ENCODE data around the gene NFIX.
"Not testable (repeated sequence)": the region's sequence is repeated elsewhere in the genome, so short reads cannot be mapped to it uniquely, and the experiment has no call there.

NFIX gene

DNA sequence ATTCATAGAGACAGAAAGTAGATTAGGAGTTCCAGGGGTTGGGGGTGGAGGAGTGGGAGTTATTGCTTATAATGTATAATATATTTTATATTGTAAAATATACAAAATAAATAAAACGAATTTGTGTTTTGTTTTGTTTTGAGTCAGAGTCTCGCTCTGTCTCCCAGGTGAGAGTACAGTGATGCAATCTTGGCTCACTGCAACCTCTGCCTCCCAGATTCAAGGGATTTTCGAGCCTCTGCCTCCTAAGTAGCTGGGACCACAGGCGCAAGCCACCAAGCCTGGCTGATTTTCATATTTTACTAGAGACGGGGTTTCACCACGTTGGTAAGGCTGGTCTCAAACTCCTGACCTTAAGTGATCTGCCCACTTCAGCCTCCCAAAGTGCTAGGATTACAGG, 35.8 kb upstream of the NFIX start:
- no peak for DNase-seq

DNA sequence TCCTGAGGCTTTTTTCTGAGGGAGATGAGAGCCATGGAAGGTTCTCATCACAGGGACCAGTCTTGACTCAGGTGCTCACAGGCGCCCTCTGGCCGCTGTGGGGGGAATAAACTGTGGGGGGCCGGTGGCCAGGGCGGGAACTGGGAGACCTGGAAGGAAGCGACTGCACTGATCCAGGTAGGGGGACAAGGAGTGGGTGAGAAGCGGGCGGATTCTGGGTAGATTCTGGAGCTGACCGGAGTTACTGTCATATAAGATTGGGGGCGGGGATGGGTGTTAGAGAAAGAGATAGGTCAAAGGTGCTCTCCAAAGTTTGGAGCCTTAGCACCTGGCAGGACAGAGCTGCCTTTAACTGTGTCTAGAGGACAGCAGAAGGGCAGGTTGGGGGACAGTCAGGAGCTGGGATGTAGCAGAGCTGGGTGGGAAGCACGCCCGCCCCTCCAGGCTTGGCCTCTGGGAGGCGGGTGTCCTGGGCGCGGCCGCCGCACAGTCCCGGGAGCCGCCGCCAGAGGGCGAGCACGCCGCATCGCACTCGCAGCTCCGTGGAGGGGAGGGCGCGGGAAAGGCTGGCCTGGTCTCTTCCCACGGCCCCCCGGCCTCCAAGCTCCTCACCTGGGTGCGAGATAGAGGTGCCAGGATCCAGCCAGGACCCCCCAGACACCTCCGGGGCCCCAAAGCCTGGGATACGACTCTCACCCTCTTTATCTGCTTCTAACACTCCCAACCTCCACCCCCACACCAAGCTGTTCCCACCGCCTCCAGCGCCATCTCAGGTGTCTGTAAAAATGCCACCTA, 30.1 kb upstream of the NFIX start:
- peak; percentile 90 for DNase-seq

DNA sequence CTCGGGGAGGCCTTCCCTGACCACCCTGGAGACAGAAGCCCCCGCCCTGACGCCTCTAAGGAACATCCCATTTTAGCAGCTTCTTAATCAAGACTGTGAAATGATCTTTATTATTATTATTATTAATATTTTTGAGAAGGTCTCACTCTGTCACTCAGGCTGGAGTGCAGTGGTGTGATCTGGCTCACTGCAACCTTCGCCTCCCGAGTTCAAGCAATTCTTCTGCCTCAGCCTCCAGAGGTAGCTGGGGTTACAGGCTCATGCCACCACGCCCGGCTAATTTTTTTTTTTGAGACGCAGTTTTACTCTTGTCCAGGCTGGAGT, 29.5 kb upstream of the NFIX start:
- no peak for DNase-seq

DNA sequence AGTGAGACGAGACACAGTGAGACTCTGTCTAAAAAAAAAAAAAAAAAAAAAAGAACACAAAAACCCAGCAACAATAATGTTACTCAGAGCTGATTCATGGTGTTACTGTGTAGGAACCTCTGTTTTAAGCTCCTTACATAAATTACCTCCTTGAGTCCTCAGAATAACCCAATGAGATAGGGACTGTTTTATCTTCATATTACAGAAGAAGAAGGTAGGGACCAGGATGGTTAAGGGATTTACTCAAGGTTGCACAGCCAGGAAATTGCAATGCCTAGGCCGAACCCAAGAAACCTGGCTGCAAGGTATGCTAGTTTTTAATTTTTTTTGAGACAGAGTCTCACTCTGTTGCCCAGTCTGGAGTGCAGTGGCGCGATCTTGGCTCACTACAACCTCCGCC, 27.4 kb upstream of the NFIX start:
- DNase-seq: no peak

DNA sequence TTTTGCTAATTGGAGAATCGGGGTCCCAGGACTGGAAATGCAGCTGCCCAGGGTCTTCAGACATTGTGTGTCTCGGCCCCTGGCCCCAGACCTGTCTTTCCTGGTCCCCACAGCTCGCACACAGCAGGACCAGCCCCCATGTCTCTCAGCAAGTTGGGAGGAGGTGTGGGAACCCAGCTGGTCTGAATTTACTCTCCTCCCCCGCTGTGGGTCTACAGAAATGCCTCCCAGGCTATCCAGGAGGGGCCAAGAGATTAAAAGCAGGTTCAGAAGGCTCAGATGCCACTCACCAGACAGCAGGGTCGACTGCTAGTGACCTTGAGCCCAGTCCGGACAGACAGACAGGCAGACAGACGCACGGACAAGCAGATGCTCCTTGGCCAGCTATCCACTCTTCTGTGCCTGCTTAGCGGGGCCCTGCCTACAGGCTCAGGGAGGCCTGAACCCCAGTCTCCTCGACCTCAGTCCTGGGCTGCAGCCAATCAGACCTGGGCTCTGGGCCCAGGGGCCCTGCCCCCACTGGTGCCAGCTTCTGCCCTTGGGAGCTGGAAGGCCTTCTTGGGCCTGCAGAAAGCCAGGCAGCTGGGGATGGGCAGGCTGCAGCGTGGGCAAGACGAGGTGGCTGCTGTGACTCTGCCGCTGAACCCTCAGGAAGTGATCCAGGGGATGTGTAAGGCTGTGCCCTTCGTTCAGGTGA, 25.8 kb upstream of the NFIX start, which contains the start of gene DAND5:
TSS of gene DAND5 (plus strand) at position 285 of the 697 bp plus-strand sequence. CDS start at position 370, 85 bp downstream.
- no peak for DNase-seq

DNA sequence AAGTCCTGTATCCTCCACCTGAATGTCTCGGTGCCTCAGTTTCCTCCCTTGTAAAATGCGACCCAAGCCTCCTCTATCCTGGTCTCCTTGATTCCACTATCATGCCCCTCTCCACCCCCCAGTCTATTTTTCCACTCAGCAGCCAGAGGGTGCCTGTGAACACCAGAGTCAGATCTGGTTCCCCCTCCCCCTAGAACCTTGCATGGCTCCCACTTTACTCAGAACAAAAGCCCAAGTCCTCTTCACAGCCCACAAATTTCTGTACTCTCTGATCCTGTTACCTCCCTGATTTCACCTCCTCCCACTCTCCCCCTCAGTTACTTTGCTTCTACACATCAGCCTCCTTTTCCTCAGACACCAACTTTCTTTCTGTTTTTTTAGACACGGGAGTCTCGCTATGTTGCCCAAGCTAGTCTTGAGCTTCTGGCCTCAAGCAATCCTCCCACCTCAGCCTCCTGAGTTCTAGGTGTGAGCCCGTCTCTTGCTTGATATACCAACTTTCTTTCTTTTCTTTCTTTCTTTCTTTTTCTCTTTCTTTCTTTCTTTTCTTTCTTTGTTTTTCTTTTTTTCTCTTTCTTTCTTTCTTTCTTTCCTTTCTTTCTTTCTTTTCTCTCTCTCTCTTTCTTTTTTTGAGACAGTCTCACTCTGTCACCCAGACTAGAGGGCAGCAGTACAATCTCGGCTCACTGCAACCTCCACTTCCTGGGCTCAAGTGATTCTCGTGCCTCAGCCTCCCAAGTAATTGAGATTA, 25.0 kb upstream of the NFIX start:
- no peak for DNase-seq

DNA sequence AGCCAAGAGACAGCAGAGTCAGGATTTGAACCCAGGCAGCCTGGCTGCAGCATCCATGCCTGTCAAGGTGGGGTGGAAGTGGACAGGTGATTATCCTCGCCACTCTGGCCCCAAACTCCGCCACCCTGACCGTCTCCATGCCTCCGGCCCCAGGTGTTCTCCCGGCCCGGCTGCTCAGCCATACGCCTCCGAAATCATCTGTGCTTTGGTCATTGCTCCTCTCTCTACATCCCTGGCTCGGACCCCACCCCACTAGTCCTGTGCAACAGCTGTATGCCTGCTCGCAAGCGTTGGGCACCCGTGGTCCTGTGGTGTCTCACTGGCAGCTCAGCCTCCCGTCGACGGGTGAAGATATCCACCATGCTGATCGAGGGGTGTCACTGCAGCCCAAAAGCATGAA, 22.0 kb upstream of the NFIX start:
- no peak for DNase-seq

DNA sequence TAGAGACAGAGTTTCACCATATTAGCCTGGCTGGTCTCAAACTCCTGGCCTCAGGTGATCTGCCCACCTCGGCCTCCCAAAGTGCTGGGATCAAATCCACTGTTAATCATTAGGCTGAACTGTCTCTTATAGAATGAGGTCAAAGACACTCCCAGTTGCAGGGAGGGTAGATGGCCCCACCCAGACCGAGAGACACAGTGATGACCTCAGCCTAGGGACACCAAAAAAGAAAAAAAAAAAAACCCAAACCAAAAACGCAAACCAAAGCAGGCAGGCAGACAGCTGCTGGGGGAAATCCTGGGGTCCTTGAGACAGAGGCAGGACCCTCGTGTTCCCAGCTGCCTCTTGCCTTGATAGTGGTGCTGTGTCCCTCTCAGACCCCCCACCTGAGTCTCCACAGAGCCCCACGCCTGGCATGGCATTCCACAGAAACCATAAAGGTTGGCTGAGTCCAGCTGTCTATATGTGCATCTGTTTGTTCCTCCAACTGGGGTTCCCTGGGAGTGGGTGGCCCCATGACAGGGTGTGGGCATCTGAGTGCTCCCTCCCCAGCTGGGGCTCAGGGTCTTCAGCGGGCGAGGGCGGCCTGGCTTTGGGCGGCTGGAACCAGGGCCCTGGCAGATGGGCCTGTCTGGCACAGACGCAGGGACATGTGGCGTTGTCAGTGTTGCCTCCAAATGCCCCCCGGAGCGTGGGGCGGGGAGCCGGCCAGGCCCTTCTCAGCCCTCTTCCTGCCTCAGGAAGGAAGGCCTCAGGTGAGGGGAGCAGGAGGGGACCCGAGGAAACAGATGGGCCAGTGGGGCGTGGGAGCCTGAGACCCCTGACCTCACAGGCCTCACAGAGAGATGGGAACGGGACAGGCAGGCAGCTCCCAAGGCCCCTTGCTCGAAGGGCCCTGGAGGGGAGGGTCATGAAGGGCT, 20.7 kb upstream of the NFIX start:
- DNase-seq: no peak

DNA sequence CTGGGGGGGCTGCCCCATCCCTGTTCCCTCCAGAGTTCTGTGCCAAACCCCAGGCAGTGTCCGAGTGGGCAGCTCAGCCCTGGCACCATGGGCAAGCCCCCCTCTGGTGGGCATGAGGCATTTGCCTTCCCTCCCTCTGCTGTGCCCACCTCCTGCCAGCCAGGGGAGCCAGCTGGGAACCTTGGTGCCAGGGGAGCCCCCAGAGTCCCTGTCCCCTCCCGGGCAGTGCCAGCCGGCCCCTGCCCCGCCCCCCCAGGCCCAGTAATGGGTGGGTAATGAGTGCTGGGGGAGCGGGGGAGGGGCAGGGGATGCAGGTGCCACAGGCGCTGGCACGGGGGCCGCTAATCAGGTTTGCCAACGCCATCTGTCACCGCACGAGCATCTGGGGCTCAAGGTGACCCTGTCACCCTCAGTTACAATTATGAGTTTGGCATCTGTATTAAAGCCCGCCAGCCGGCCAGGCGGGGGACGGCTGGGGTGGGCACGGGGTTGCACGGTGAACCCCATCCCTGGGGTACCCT, 20.0 kb upstream of the NFIX start:
- no peak for DNase-seq

DNA sequence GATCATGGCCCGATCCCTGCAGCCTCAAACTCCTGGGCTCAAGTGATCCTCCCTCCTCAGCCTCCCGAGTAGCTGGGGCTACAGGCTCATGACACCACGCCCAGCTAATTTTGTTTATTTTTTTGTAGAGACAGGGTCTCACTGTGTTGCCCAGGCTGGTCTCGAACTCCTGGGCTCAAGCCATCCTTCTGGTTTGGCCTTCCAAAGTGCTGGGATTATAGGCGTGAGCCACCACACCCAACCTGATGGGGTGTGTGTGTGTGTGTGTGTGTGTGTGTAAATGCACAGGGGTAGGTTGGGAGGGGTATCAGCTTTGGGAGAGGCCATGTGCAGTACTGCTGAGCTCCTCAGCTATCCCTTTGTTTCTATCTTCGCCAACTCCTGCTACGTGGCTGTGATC, 19.2 kb upstream of the NFIX start:
- not testable (repeated sequence) for DNase-seq

DNA sequence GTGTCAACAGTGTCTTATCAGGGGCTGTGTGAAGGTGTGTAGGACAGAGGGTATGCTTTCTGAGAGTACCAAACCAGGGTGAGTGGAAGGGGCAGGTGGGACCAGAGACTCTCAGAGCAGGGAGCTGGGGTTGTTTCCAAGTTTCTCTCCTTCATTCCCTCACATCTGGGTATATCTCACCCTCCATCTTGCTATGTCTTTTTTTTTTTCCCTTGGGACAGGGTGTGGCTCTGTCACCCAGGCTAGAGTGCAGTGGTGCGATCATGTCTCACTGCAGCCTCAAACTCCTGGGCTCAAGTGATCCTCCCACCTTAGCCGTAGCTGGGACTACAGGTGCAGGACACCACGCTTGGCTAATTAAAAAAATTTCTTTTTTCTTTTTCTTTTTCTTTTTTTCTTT, 15.3 kb upstream of the NFIX start:
- DNase-seq: no peak

DNA sequence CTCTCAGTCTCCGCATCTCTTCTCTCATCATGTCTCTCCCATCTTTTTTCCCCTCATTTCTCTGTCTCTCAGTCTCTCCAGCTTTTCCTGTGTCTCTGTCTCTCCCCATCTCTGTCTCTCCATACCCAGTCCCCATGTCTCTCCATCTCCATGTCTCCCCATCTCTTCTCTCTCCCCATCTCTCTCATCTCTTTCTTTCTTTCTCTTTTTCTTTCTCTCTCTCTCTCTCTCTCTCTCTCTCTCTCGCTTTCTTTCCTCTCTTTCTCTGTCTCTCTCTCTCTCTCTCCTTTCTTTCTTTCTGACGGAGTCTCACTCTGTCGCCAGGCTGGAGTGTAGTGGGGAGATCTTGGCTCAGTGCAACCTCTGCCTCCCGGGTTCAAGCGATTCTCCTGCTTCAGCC, 12.6 kb upstream of the NFIX start:
- DNase-seq: no peak

DNA sequence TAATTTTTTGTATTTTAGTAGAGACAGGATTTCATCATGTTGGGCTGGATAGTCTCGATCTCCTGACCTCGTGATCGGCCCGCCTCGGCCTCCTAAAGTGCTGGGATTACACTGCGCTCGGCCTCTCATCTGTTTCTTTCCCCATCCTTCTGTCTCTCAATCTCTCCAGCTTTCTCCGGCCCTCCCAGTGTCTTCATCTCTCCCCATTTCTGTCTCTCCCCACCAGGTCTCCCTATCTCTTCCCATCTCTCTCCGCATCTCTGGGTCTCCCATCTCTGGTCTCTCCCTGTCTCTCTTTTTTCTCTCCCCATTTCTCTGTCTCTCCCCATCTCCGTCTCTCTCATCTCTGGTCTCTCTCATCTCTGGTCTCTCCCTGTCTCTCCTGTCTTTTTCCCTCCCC, 12.2 kb upstream of the NFIX start:
- no peak for DNase-seq

DNA sequence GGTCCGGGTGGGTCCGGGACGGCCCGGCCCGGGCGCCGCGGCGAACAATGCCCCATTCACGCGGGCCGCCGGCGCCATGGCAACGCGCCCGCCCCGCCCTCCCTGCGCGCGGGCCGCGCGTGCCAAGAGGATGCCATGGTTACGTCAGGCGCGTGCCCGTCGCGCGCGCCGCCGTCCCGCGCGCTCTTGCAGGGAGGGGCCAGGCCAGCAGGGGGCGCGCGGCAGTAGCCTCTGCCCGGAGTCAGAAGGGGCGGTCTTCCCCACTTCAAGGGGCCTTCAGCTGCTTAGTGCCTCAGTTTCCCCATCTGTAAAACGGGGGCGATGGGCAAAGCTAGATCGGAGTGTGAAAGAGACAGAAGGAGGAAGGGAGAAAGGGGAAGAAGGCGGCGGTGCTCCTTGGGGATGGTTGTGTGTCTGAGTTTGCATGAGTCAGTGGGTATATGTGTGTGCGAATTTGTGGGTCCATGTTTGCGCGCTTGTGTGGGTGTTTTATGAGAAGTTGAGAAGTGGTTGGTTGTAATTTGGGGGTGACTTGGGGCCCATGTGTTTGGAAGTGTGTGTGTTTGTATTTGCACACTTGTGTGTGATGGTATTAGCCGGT, 11.6 kb upstream of the NFIX start:
- DNase-seq: peak; percentile 77

DNA sequence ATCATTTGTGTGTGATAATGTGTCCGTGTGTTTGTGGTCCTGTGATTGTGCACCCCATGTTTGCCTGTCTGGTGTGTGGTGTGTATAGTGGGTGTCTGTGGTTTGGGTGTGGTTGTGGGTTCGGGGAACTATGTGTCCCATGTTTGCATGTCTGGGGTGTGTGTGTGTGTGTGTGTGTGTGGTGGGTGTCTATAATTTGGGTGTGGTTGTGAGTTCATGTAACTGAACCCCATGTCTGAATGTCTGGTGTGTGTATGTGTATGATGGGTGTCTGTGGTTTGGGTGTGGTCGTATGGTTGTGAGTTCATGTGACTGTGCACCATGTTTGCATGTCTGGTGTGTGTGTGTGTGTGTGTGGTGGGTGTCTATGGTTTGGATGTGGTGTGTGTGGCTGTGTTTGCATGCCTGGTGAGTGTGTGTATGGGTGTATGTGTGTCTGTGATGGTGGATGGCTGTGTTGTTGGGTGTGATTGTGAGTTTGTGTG, 11.1 kb upstream of the NFIX start:
- DNase-seq: no peak

DNA sequence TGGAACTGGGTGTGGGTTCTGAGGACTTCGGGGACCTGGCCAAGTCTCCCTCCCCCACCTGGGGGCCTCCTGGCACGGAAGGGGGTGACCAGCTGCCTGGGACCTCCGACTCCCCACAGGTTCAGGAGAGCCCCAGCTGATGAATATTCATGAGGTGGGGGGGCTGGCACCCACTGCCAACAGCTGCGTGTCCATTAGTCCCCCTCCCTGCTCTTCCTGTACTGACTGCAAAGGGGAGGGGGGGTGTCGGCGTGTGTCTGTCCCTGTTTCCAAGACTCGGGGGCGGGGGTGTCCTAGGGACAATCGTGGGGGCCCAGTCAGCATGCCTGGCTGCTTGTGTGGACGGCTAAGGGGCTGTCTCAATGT, 10.6 kb upstream of the NFIX start:
- DNase-seq: no peak

DNA sequence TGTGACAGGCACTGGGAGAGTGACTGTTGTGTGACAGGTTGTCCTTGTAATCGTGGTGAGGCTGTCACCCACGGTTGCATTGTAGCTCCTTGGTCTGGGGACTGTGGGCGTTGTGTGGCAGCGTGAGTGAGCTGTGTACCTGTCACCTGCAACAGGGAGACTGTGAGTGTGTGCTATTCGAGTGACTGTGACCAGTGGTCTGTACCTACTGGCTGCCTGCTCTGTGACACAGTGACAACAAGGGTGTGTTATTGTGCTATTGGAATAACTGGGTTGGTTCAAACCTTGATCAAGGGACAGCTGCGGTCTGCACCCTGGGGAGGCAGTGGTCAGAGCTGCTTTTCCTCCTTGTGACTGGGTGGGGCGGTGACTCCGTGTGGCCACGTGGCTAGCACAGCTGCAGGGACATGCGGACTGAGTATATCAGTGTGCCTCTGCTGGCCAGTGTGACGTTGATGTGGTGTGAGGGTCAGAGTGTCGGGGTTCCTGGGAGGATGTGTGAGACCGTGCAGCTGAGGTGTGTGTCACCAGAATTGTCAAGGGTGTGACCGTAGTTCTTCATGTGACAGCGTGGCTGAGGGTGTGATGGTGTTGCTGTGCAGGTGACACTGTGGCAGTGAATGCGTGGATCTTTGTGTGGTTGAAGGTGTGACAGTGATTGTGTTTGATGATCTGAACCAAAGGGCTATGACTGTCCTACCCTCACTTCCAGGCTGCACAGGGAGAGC, 10.1 kb upstream of the NFIX start:
- no peak for DNase-seq

DNA sequence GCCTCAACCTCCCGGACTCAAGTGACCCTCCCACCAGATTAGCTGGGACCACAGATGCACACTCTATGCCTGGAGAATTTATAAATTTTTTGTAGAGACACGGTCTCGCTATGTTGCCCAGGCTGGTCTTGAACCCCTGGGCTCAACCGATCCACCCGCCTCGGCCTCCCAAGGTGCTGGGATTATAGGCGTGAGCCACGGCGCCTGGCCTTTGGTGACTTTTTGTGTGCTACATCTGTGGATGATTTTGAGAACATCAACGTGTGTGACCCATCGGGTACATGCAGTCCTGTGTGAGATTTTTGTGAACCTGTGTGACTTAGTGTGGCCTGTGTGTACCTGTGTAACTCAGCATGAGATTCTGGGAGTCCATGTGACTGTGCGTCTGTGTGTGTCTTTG, 8.5 kb upstream of the NFIX start:
- no peak for DNase-seq

DNA sequence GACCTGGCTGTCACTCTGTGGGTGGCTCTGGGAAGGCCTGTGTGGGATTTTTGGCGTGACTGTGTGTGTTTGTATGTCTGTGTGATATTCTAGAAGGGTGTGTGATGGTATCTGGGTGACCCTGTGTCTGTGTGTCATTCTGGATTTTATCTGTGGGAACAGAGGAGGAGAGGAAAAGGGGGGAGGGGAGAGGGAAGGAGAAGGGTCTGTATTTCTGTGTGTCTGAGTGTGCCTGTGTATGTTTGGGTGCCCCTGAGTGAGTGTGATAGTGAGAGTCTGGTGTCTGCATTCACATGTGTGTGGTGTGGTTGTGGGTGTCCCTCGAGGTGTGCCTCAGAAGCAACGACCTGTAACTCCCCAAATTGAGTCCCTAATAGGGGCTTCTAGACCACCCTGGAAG, 8.1 kb upstream of the NFIX start:
- DNase-seq: no peak

DNA sequence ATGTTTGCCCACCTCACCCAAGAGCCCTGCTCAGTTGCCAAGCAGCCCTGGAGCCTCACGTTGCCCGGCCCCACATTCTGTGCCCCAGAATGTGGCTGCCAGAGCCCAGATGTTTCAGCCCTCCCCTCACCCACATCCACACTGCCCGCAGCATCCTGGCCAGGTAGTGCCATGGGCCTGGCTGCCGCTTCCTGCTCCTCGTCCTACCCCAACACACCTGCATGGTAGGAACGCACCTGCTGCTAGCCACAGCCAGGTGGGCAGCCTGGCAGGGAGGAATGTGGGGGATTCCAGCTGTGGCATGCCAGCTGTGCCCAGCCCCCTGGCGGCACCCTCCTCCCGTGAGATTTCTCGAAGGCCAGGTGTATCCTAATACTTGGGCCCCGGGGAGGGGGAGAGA, 7.5 kb upstream of the NFIX start:
- DNase-seq: no peak

DNA sequence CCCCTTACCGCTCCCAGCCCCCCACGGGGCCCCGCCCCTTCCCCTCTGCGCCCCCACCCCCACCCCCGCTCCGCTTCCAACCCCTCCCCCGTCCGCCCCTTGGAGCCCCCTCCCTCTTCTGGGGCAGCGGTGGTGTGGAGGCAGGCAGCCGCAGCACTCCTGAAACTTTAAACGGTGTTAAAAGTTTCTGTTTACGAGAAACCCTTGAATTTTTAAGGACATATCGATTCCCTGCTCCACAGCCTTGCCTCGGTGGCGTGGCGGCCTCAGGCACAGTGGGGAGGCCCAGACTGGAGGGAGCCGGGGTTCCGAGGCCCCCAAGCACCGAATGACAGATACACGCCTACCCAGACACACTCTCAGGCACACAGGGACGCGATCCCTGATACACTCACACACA, 4.8 kb upstream of the NFIX start:
- no peak for DNase-seq

Measured in activated CD4-positive, alpha-beta T cell treated with anti-CD3 and anti-CD28 coated beads, Interleukin-10, Interleukin-2, amounts not matched to agents 100 ng/mL and 50 ng/mL, durations not matched to agents 16 hours and 8 hours (primary cell).